Trophoblast cell (in vitro differentiated cells and primary cell): ENCODE results near the gene SRRM3.
"Not testable (repeated sequence)": the region's sequence is repeated elsewhere in the genome, so short reads cannot be mapped to it uniquely, and the experiment has no call there.

Experiments used
- DNase-seq, 2 donors: peaks; one replicate each; pipeline ENCODE4 v3.0.0-alpha.2; 2016
- H2AFZ ChIP-seq: 2 replicates; pipeline ENCODE4 v1.6.1; 2013; ENCODE audit warnings: low read length, moderate library complexity, mild to moderate bottlenecking; ENCODE audit not compliant: insufficient read depth, poor library complexity
- H2AK5ac ChIP-seq: 2 replicates; pipeline ENCODE4 v1.6.1; 2013; ENCODE audit warnings: mild to moderate bottlenecking, low read length
- H2BK120ac ChIP-seq: 2 replicates; pipeline ENCODE4 v1.6.1; 2013; ENCODE audit warnings: low read length, mild to moderate bottlenecking, moderate library complexity; ENCODE audit not compliant: insufficient read depth, poor library complexity
- H2BK12ac ChIP-seq: 2 replicates; pipeline ENCODE4 v1.6.1; 2013; ENCODE audit warnings: mild to moderate bottlenecking, low read length, moderate library complexity
- H2BK5ac ChIP-seq: 2 replicates; pipeline ENCODE4 v1.6.1; 2013; ENCODE audit warnings: low read length, low read depth, moderate library complexity, mild to moderate bottlenecking; ENCODE audit not compliant: poor library complexity
- H3K14ac ChIP-seq: 2 replicates; pipeline ENCODE4 v1.6.1; 2013; ENCODE audit warnings: mild to moderate bottlenecking, low read length
- H3K18ac ChIP-seq: 2 replicates; pipeline ENCODE4 v1.6.1; 2013; ENCODE audit warnings: mild to moderate bottlenecking, low read length
- H3K23ac ChIP-seq: 2 replicates; pipeline ENCODE4 v1.6.1; 2013; ENCODE audit warnings: low read length
- H3K27ac ChIP-seq: 2 replicates; pipeline ENCODE4 v1.5.1; 2013; ENCODE audit warnings: low read depth, mild to moderate bottlenecking, inconsistent platforms, low read length, moderate library complexity
- H3K27me3 ChIP-seq: 2 replicates; pipeline ENCODE4 v1.6.1; 2013; ENCODE audit warnings: inconsistent platforms, mild to moderate bottlenecking, low read length, moderate library complexity; ENCODE audit not compliant: insufficient read depth
- H3K36me3 ChIP-seq, 2 experiments: 1 replicate in 1 of 2; 2 replicates in 1 of 2; pipeline ENCODE4 v1.6.1; 2013; ENCODE audit warnings: low read length in 2 of 2, mild to moderate bottlenecking in 2 of 2, moderate library complexity in 1 of 2; ENCODE audit not compliant: insufficient read depth in 2 of 2, control insufficient read depth in 1 of 2
- H3K4ac ChIP-seq: 2 replicates; pipeline ENCODE4 v1.6.1; 2013; ENCODE audit warnings: low read depth, mild to moderate bottlenecking, low read length, moderate library complexity
- H3K4me1 ChIP-seq, 2 experiments: 1 replicate in 1 of 2; 2 replicates in 1 of 2; pipeline ENCODE4 v1.6.1; 2013; ENCODE audit warnings: low read length in 2 of 2, mild to moderate bottlenecking in 2 of 2, moderate library complexity in 1 of 2; ENCODE audit not compliant: insufficient read depth in 2 of 2, control insufficient read depth in 1 of 2
- H3K4me2 ChIP-seq: 2 replicates; pipeline ENCODE4 v1.6.1; 2013; ENCODE audit warnings: inconsistent platforms, mild to moderate bottlenecking, low read length, moderate library complexity
- H3K4me3 ChIP-seq: 2 replicates; pipeline ENCODE4 v1.5.1; 2013; ENCODE audit warnings: mild to moderate bottlenecking, low read depth, low read length, inconsistent platforms
- H3K79me1 ChIP-seq: one replicate; pipeline ENCODE4 v1.6.1; 2013; ENCODE audit warnings: low read length
- H3K79me2 ChIP-seq: 2 replicates; pipeline ENCODE4 v1.6.1; 2013; ENCODE audit warnings: low read length, mild to moderate bottlenecking; ENCODE audit not compliant: control insufficient read depth, insufficient read depth, poor library complexity
- H3K9ac ChIP-seq: 2 replicates; pipeline ENCODE4 v1.6.1; 2013; ENCODE audit warnings: mild to moderate bottlenecking, low read length
- H3K9me3 ChIP-seq: 2 replicates; pipeline ENCODE4 v1.6.1; 2013; ENCODE audit warnings: low read depth, mild to moderate bottlenecking, control low read depth, inconsistent platforms, low read length; ENCODE audit not compliant: insufficient read depth
- H4K12ac ChIP-seq: 2 replicates; pipeline ENCODE4 v1.6.1; 2013; ENCODE audit warnings: low read depth, mild to moderate bottlenecking, low read length, moderate library complexity
- H4K8ac ChIP-seq: 2 replicates; pipeline ENCODE4 v1.6.1; 2013; ENCODE audit warnings: low read depth, mild to moderate bottlenecking, low read length, moderate library complexity
- H4K91ac ChIP-seq: one replicate; pipeline ENCODE4 v1.6.1; 2013; ENCODE audit warnings: low read depth, mild to moderate bottlenecking, low read length, moderate library complexity
- WGBS: extraction: QIAGEN DNeasy Blood & Tissue Kit; methylation state at CpG from one replicate; pipeline ENCODE4 v1.1.7; 2013; ENCODE audit warnings: missing lambda C conversion rate; ENCODE audit not compliant: insufficient read length, insufficient coverage; ENCODE audit errors: extremely low coverage; 5-methylcytosine and 5-hydroxymethylcytosine counted together

Gene SRRM3

GRCh38 chr7:76241141-76241540 is 39.4 kb downstream of the SRRM3 start:
- no peak overlapping the region for H2AFZ ChIP-seq
- H2BK120ac ChIP-seq: no peak overlapping the region
- H3K27ac ChIP-seq: no peak overlapping the region
- no peak overlapping the region for H3K4me2 ChIP-seq
- H2BK12ac ChIP-seq: no peak overlapping the region
- no peaks in the 10 kb centered on the region for H3K9me3 ChIP-seq
- no peaks in the 10 kb centered on the region for H3K79me2 ChIP-seq
- H3K79me1 ChIP-seq: no peaks in the 10 kb centered on the region
- no peak overlapping the region for H4K91ac ChIP-seq
- H4K8ac ChIP-seq: no peak overlapping the region
- H2BK5ac ChIP-seq: no peak overlapping the region
- no peak overlapping the region for H3K4ac ChIP-seq
- H3K4me3 ChIP-seq: no peak overlapping the region
- no peak overlapping the region for H3K18ac ChIP-seq
- H3K14ac ChIP-seq: no peak overlapping the region
- DNase-seq: no peak
- H3K9ac ChIP-seq: no peak overlapping the region
- WGBS: no CpG with 5 or more reads among the region's 5 CpGs
- H2AK5ac ChIP-seq: no peak overlapping the region
- H3K4me1 ChIP-seq: no peaks in the 10 kb centered on the region
- no peak overlapping the region for H4K12ac ChIP-seq
- H3K27me3 ChIP-seq: no peaks in the 10 kb centered on the region
- no peaks in the 10 kb centered on the region for H3K36me3 ChIP-seq
- H3K23ac ChIP-seq: no peak overlapping the region

- not testable (repeated sequence) for H3K4me1 ChIP-seq, H3K36me3 ChIP-seq, H3K18ac ChIP-seq, H2AFZ ChIP-seq, H2BK12ac ChIP-seq, H2BK120ac ChIP-seq, H3K4ac ChIP-seq, H2AK5ac ChIP-seq, H3K79me2 ChIP-seq, H3K27ac ChIP-seq, H4K91ac ChIP-seq, DNase-seq, H3K79me1 ChIP-seq, H3K9me3 ChIP-seq, H3K4me3 ChIP-seq, H4K8ac ChIP-seq, H3K9ac ChIP-seq, H4K12ac ChIP-seq, H3K14ac ChIP-seq, H2BK5ac ChIP-seq, H3K23ac ChIP-seq, H3K27me3 ChIP-seq, H3K4me2 ChIP-seq
- no CpG with 5 or more reads among the region's 5 CpGs for whole genome bisulfite sequencing
These were observed 40.9 kb downstream of the SRRM3 start for GRCh38 chr7:76242517-76243063.

- no peak overlapping the region for H3K4me3 ChIP-seq
- H3K36me3 ChIP-seq: no peaks in the 10 kb centered on the region
- H3K79me1 ChIP-seq: no peaks in the 10 kb centered on the region
- no peaks in the 10 kb centered on the region for H3K4me1 ChIP-seq
- H2BK5ac ChIP-seq: no peak overlapping the region
- H3K18ac ChIP-seq: no peak overlapping the region
- H2BK120ac ChIP-seq: no peak overlapping the region
- no CpG with 5 or more reads among the region's 3 CpGs for WGBS
- H4K8ac ChIP-seq: no peak overlapping the region
- H2AFZ ChIP-seq: no peak overlapping the region
- H3K79me2 ChIP-seq: no peaks in the 10 kb centered on the region
- no peak overlapping the region for H3K23ac ChIP-seq
- no peak overlapping the region for H4K91ac ChIP-seq
- H3K27me3 ChIP-seq: no peaks in the 10 kb centered on the region
- DNase-seq: no peak
- H3K27ac ChIP-seq: no peak overlapping the region
- H3K4me2 ChIP-seq: no peak overlapping the region
- H3K9ac ChIP-seq: no peak overlapping the region
- no peak overlapping the region for H4K12ac ChIP-seq
- H2BK12ac ChIP-seq: no peak overlapping the region
- no peak overlapping the region for H3K14ac ChIP-seq
- no peak overlapping the region for H3K4ac ChIP-seq
- H2AK5ac ChIP-seq: no peak overlapping the region
- no peaks in the 10 kb centered on the region for H3K9me3 ChIP-seq
These were observed 43.2 kb downstream of the SRRM3 start for GRCh38 chr7:76244781-76245391.

GRCh38 chr7:76246804-76247389 is 45.2 kb downstream of the SRRM3 start:
- Histone ChIP-seq H2AK5ac (no peak overlapping the region), H3K14ac (no peak overlapping the region), H2BK120ac (no peak overlapping the region), H3K23ac (no peak overlapping the region), H2BK5ac (no peak overlapping the region), H3K4me2 (no peak overlapping the region), H3K9ac (no peak overlapping the region), H3K79me2 (no peaks in the 10 kb centered on the region), H3K36me3 (no peaks in the 10 kb centered on the region), H4K8ac (no peak overlapping the region), H3K79me1 (no peaks in the 10 kb centered on the region), H3K27me3 (no peaks in the 10 kb centered on the region), H3K4ac (no peak overlapping the region), H3K4me3 (no peak overlapping the region), H3K4me1 (peaks cover 0 to 3% of the 10 kb centered on the region in 2 experiments), H3K27ac (no peak overlapping the region), H3K18ac (no peak overlapping the region), H4K91ac (no peak overlapping the region), H2BK12ac (no peak overlapping the region), H4K12ac (no peak overlapping the region), H3K9me3 (no peaks in the 10 kb centered on the region), H2AFZ (no peak overlapping the region)
- no CpG with 5 or more reads among the region's 5 CpGs for WGBS
- no peak for DNase-seq
